HG03175 (cell line): ENCODE results near the gene STK32B.
"Not testable (repeated sequence)": the region's sequence is repeated elsewhere in the genome, so short reads cannot be mapped to it uniquely, and the experiment has no call there.

ENCODE experiments used
- ATAC-seq: cut with Tn5 transposase; IDR thresholded peaks from one replicate; pipeline ENCODE4 v1.9.1; 2021; ENCODE audit warnings: mild to moderate bottlenecking, moderate library complexity; ENCODE audit not compliant: unreplicated experiment

STK32B gene

DNA sequence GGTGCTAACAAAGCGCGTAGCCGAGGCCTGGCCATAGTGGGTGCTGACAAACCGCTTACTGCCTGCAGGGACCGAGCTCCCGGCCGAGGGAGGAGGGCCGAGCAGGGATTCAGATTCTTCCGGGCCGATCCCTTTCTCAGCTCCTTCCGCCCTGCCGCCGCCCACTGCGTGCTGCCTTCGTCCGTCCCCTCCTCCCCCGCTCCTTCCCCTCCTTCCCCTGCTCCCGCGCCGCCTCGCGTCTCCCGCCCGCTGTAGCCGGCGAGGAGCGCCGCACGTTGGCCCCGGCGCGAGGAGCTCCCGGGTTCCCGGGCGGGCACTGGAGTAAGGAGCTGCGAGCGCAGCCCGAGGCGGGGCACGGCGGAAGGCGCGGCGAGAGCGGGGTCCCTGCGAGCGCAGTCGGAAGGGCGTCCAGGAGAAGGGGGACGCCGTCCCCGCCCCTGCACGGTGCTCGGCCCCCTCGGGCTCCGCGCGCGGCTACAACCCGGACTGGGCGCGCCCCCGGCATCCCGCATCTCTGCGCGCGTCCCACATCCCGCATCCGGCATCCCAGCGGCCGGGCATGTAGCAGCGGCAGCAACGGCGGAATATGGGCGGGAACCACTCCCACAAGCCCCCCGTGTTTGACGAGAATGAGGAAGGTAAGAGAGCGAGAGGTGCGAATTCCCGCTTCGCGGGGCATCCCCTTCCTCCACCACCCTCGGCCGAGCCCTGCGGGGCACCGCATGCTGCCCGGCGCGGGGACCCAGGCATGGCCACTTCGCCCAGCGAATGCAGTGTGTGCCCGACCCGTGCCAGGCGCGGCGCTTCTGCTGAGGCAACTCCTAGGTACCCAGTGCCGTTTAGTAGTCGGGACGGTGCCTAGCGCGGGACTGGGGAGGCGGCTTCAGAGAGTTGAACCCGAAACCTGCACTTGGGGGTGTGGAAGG lies at the start of gene STK32B:
Gene STK32B (plus strand): TSS at position 203 of the 926 bp plus-strand sequence.
- ATAC-seq = no peak

GRCh38 chr4:5001641-5002040 lies 49.6 kb upstream of the STK32B start:
- not testable (repeated sequence) for ATAC-seq

DNA sequence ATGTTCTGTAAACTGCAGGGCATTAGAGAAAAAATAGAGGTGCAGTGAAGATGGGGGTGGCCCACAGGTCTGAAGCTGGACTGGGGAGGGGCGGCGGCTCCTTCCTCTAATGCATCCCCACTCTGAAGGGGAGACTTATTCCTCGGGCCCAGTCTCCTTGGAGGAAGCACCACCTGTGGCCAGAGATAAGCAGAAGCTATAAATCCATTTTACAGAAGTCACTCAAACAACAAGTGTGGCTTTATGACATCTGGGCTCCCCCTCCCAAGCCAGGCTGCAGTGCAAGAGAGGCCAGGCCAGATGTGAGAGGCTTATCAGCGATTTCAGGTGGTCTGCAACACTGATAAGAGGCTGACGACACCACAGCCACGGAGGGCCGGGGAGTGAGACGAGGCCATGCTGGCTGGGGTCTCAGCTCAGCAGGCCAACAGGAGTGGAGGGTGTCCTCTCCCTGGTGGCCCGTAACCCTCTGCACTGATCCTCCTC lies 47.9 kb upstream of the STK32B start:
- ATAC-seq = no peak

DNA sequence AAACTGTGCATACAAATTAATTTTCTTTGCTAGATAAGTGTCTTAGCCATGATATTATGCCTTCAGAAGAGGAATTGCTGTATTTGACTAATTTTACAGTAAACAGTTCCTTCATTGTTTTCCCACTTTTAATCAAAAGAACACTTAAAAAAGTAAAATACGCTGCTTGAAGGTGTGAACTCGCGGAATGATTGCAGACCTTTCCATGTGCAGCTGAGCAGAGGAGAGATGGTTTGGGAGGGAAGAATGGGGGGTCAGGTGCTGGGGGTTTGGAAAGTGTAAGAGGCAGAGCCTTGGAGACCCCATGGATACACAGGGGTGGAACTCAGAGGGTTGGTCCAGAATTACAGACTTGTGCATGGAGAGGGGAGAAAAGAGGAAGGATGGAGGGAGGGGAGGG lies 47.4 kb upstream of the STK32B start:
- no peak for ATAC-seq

DNA sequence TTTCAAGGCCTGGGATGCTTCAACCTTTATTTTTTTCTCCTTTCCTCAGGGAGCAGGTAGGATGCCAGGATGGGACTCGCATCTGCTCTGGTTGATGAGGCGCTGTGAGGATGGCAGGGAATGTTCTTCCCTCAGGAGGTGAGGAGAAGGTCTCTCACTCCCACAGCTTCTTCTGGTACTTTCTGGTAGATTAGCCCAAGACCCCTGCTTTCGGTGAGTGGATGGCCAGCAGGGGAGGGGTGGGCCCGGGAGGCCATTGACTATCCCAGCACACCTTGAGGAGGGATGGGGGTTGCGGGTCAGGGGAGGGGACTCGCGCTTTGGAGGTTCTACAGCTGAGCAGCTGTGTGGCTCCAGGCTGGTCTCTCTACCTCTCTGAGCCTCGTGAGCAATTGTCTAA lies 46.8 kb upstream of the STK32B start:
- ATAC-seq = no peak

- not testable (repeated sequence) for ATAC-seq
These were observed 44.3 kb upstream of the STK32B start for GRCh38 chr4:5006932-5007331.

DNA sequence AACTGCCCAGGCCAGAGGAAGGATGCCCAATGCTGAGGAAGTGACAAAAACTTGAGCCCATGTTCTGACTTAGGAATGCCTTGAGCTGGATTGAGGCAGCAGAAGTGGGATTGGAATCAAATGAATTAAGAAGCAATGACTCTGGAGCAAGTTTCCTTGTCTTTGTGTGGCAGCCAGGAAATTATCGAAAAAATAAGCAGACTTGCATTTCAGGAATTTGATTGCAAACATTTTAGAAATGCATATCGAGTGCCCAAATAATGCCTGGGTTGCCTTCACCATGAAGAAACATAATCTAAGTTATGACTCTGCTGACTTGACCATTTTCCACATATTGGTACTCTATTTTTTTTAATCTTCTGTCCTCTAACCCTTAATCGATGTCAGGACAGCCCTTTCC lies 41.5 kb upstream of the STK32B start:
- ATAC-seq = no peak

GRCh38 chr4:5010984-5011383 lies 40.3 kb upstream of the STK32B start:
- ATAC-seq = no peak

- ATAC-seq = no peak
These were observed 38.9 kb upstream of the STK32B start for GRCh38 chr4:5012244-5012898.

GRCh38 chr4:5012958-5013357 lies 38.3 kb upstream of the STK32B start:
- ATAC-seq = no peak

GRCh38 chr4:5014007-5014682 lies 37.1 kb upstream of the STK32B start:
- no peak for ATAC-seq

GRCh38 chr4:5018096-5018495 lies 33.2 kb upstream of the STK32B start:
- ATAC-seq = no peak

DNA sequence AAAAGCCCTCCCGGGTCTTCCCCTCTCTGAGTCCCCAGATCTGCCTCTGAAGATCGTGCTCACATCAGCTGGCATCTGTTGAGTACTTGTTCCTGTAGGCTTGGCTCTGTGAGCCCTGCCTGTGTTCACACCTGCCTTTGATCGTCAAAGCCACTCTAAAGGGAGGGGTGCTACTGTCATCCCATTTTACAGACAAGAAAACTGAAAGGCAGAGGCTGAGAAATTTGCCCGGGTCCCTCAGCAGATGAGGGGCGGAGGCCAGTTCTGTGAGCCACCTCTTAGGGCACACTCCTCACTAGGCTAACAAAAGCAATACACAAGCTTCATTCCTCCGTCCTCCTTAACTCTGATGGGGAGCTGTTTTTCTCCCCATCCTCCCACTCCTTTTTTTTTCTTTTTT lies 32.7 kb upstream of the STK32B start:
- no peak for ATAC-seq

DNA sequence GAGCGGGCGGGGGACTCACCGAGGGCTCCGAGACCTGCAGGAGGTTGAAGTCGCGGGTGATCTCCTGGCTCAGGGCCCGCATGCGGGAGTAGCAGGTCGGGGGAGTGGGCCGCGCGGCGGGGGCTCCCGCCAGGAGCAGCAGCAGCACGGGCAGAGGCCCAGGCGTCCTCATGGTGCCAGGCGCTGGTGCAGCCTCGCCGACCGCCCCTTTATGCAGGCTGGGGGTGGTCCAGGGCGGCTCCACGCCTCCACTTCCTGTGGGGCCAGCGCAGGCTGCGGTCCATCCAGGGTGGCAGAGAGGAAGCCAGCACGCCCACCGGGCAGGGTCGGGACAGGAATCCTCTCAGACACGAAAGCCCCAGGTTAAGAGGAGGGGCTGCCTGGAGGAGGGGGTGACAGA lies 32.0 kb upstream of the STK32B start, which contains the start of gene CYTL1:
Gene CYTL1 (minus strand): TSS at position 185 of the 400 bp plus-strand sequence. CDS start 13 bp downstream, at position 172.
- no peak for ATAC-seq

DNA sequence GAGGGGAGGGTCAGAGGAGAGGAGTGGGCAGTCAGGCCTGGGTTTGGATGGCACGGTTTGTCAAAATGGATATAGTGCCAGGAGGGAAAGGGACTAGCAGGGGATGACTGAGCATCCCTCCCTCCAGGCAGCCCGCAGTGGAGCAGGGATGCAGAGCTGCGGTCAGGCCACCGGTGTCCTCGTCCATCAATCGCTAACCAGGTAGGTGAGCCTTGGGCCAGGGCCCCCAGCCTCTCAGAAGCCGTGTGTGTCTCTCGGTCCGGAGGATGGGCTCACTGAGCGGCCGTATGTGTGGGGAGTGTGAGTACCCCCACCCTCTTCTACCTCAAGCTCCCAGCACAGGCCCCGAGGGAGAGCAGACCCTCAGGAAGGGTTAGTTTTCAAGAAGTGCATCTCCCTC lies 31.5 kb upstream of the STK32B start:
- no peak for ATAC-seq

DNA sequence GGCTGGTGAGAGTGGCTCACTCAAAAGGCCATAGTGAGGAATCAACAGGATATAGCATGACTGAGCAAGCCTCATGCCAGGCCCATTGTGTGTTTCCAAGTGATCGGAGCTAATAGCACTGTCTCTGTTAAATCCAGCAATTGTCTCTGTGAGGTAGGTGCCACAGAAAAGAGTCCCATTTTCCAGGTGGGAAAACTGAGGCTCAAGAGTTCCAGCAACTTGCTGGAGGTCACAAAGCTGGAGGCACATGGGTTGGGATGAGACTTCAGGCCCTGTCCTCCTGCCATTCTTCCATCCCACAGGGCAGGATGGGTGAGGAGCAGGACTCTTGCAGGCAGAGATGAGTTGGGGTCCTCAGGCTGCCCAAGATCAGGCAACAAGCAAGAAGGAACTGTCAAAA lies 30.9 kb upstream of the STK32B start:
- no peak for ATAC-seq

DNA sequence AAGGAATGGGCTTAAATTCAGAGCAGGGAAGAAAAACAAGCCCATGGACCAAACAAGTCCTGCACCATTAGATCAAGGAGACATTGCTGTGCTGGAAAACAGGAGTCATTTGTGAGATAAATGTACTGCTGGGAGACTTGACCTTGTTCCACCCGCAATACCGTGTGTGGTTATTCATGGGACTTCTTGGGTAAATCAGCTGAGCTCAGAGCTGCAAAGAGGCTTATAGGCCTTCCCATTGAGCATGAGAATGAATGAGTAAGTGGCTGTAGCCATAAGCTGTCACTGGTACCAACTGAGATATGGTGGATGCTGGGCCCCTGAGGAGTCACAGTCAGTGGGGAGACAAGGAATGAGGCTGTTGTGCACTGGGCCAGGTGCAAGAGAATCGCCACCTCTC lies 29.7 kb upstream of the STK32B start:
- ATAC-seq = no peak

GRCh38 chr4:5024673-5025072 lies 26.6 kb upstream of the STK32B start:
- no peak for ATAC-seq

DNA sequence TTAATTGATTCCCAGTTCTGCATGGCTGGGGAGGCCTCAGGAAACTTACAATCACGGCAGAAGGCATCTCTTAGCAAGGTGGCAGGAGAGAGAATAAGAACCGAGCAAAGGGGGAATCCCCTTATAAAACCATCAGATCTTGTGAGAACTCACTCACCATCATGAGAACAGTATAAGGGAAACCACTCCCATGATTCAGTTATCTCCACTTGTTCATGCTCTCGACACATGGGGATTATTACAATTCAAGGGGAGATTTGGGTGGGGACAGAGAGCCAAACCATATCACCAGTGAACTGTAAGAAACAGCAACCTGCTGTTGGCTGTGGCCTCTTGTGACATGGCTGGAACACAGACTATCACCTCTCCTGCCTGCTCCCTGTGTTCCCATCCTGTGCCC lies 24.9 kb upstream of the STK32B start:
- no peak for ATAC-seq

- no peak for ATAC-seq
These were observed 23.9 kb upstream of the STK32B start for GRCh38 chr4:5027346-5027745.

- no peak for ATAC-seq
These were observed 22.8 kb upstream of the STK32B start for GRCh38 chr4:5028480-5028879.
